ENCODE data around the gene CD80. TPM values are rescaled to one million over a fixed set of nuclear protein-coding genes. Genes with fewer than 3 reads are reported as not detected.

The CD80 gene
- polyA plus RNA-seq, 1 of the 3 experiments (the other 2 are of a cell fraction), result not detected

- CTCF ChIA-PET, result no interaction called here
- Histone ChIP-seq H3K4me2 (no peak overlapping the region), H3K4me1 (ENCODE audit: control insufficient read depth in 1 of 2, insufficient read depth in 2 of 2, low read depth in 1 of 2, low read length in 1 of 2) (no peaks in the 10 kb centered on the region; a peak in 1 of 4 replicates), H3K36me3 (replicated peaks in 1 of 2; ENCODE audit: control insufficient read depth in 1 of 2, insufficient read depth in 2 of 2, low read length in 1 of 2) (no peaks in the 10 kb centered on the region), H3F3A (replicated peaks; ENCODE audit: insufficient read depth) (no peaks in the 10 kb centered on the region), H2AFZ (ENCODE audit: low read depth) (no peak overlapping the region), H3K79me2 (ENCODE audit: insufficient read depth) (no peaks in the 10 kb centered on the region), H3K27ac (ENCODE audit: low read depth in 2 of 2, low read length in 1 of 2) (no peak overlapping the region), H3K9ac (no peak overlapping the region), H3K4me3 (ENCODE audit: low read depth in 2 of 2, low read length in 1 of 2) (no peak overlapping the region), H3K27me3 (ENCODE audit: insufficient read depth) (no peaks in the 10 kb centered on the region), H3K9me2 (no peaks in the 10 kb centered on the region), H3K9me3 (no peaks in the 10 kb centered on the region), H4K20me1 (ENCODE audit: insufficient read depth) (no peaks in the 10 kb centered on the region)
- 81% methylated on average over 6 of the region's 6 CpGs for WGBS (ENCODE audit: low lambda C conversion rate)
- POLR2A ChIA-PET, result no interaction called here
- DNase-seq, result no peak
- no peak for TF ChIP-seq RAD21 (IDR thresholded peaks at IDR 0.05; ENCODE audit: low read length)
- TF ChIP-seq EZH2phosphoT487 (IDR thresholded peaks at IDR 0.05; ENCODE audit: borderline replicate concordance, low read depth), result no peak
- no peak for TF ChIP-seq NRF1 (IDR thresholded peaks at IDR 0.05; ENCODE audit: low read depth, low read length)
- TF ChIP-seq TEAD4 (IDR thresholded peaks at IDR 0.05; ENCODE audit: borderline replicate concordance, insufficient read depth), result no peak
Observed at GRCh38 chr3:119582178-119582577, 22.8 kb upstream of the CD80 start.

DNA sequence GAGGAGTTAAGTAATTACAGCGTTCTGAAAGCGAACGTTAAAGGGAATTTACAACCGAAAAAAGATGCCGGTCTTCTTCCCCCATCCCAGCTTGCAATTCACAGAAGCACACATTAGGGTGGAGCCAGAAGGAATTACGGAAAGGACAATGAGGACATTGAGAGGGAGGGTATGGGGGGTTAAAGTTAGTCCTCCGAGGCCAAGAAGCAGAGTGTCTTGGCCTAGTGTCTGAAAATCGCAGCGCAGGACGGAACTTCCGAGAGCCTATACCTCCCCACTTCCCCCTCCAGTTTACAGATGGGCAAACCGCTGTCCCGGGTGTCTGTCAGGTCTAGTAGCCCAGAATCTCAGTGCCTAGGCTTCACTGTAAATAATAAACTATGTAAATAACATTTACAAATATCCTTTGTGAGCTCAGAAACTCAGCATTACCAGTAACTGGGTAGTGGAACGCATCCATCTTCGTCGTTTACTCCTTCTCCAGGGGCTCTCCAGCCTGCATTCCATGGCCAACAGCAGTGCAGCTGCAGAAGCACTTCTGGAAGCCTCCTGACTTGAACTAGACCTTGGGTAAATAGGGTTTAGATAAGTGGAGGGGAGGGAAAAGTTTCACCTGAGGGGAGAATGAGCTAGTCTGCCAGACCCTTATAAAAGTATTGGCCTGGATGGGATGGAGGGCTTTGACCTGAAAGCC is 20.8 kb upstream of the CD80 start:
- Histone ChIP-seq H2AFZ (ENCODE audit: low read depth) (peak overlapping the region; percentile 41; the same call in 1 of the 2 replicates), H3K4me1 (ENCODE audit: control insufficient read depth in 1 of 2, insufficient read depth in 2 of 2, low read depth in 1 of 2, low read length in 1 of 2) (no peaks in the 10 kb centered on the region; a peak in 1 of 4 replicates), H3K27ac (ENCODE audit: low read depth in 2 of 2, low read length in 1 of 2) (no peak overlapping the region), H3K9me2 (no peaks in the 10 kb centered on the region), H3K27me3 (ENCODE audit: insufficient read depth) (no peaks in the 10 kb centered on the region), H3K9me3 (no peaks in the 10 kb centered on the region), H4K20me1 (ENCODE audit: insufficient read depth) (no peaks in the 10 kb centered on the region), H3K36me3 (replicated peaks in 1 of 2; ENCODE audit: control insufficient read depth in 1 of 2, insufficient read depth in 2 of 2, low read length in 1 of 2) (no peaks in the 10 kb centered on the region), H3K79me2 (ENCODE audit: insufficient read depth) (no peaks in the 10 kb centered on the region), H3K4me3 (ENCODE audit: low read depth in 2 of 2, low read length in 1 of 2) (peak overlapping the region in 1 of 2 experiments; percentile 37; a peak in 2 of 4 replicates), H3K4me2 (0 out of 2 replicates have a peak overlapping the region, but pooled peaks have one; percentile 41), H3F3A (replicated peaks; ENCODE audit: insufficient read depth) (no peaks in the 10 kb centered on the region), H3K9ac (no peak overlapping the region)
- DNase-seq, result peak; percentile 22
- POLR2A ChIA-PET, result no interaction called here
- TF ChIP-seq YY1 (IDR thresholded peaks at IDR 0.05; ENCODE audit: low read depth) (no peak), ELF1 (IDR thresholded peaks at IDR 0.05) (no peak), TEAD4 (IDR thresholded peaks at IDR 0.05; ENCODE audit: borderline replicate concordance, insufficient read depth) (no peak), TCF12 (IDR thresholded peaks at IDR 0.05) (no peak), GABPA (IDR thresholded peaks at IDR 0.05; ENCODE audit: low read depth) (no peak), SMC3 (IDR thresholded peaks at IDR 0.05; ENCODE audit: low read depth, low read length) (no peak), CHD2 (IDR thresholded peaks at IDR 0.05; ENCODE audit: low read length, partially characterized antibody) (no peak), TAF1 (IDR thresholded peaks at IDR 0.05; ENCODE audit: borderline replicate concordance, low read depth, low read length) (no peak), MXI1 (IDR thresholded peaks at IDR 0.05; ENCODE audit: low read depth, low read length) (no peak), NFIC (IDR thresholded peaks at IDR 0.05; ENCODE audit: borderline replicate concordance) (no peak), CTCF (IDR thresholded peaks at IDR 0.05) (no peak), REST (IDR thresholded peaks at IDR 0.05; ENCODE audit: low read depth, low read length) (no peak), RCOR1 (IDR thresholded peaks at IDR 0.05; ENCODE audit: low read length) (no peak), FOXJ3 (CRISPR knock-in tag; IDR thresholded peaks at IDR 0.05) (no peak), SIN3A (IDR thresholded peaks at IDR 0.05; ENCODE audit: borderline replicate concordance, low read depth, low read length) (no peak)
- TF ChIP-seq, protein P1, sequence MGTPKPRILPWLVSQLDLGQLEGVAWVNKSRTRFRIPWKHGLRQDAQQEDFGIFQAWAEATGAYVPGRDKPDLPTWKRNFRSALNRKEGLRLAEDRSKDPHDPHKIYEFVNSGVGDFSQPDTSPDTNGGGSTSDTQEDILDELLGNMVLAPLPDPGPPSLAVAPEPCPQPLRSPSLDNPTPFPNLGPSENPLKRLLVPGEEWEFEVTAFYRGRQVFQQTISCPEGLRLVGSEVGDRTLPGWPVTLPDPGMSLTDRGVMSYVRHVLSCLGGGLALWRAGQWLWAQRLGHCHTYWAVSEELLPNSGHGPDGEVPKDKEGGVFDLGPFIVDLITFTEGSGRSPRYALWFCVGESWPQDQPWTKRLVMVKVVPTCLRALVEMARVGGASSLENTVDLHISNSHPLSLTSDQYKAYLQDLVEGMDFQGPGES (IDR thresholded peaks at IDR 0.05; ENCODE audit: low read depth, low read length), result no peak
- CTCF ChIA-PET, result no interaction called here
- 83% methylated on average over 16 of the region's 16 CpGs for WGBS (ENCODE audit: low lambda C conversion rate)

Measured in SK-N-SH (cell line).